Limb (tissue), 2 donors: ENCODE measurements around the gene COL4A2.
A peak's percentile ranks its signal among the peaks of the same experiment; 100 is the strongest.

Experiments
- DNase-seq, 2 donors: peaks; one replicate each; pipeline ENCODE4 v3.0.0-alpha.2; 2016; ENCODE audit errors: extremely low spot score in 2 of 2

Gene COL4A2

GRCh38 chr13:110354123-110354627 is 47.1 kb downstream of the COL4A2 start:
- DNase-seq = peak in 1 of 2 donors; percentile 38

DNA sequence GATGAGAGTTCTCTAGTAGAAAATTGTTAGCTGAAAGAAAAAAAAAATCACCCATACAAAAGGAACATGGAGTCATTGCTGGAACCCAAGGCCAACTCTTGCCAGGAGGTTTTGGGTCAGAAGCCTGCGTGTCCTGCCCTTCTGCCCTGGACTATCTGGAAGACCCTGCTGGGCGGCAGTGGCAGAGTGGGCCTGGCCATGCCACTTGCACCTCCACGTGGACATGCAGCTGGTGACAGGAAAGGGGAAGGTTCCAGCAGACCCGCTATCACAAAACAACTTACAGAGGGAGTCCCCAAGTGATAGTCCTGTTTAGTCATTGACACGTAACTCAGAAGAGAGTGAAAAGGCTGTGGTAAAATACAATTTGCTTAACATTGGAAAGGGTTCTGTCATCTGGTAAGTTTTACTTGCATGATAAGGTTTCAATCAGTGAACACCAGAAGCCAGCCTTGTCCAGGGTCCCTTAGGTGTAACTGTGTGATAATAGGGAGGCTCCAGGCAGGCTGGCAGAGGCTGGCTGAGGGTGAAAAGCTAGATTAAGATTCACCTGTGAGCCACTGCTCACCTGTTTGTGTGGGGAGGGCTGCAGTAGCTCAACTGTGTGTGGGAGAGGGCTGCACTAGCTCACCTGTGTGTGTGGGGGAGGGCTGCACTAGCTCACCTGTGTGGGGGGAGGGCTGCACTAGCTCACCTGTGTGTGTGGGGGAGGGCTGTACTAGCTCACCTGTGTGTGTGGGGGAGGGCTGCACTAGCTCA is 47.8 kb downstream of the COL4A2 start:
- no peak for DNase-seq

DNA sequence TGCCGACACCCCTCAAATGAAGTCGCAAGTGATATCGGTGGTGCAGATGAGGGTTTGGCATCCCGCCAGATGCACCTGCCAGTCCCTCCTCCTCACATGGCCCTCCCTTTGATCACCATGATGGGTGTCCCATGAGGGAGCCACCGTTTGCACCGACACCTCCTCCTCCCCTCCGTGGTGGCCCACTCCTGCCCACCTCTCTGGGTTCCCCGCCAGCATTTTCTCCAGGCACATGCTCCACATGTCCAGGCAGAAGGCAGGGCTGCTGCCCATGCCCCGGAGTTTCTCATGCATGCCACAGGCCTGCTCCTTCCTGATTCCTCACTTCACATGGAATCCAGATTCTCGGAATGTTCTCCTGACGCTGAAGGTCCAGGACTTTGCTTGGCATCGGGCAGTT is 49.3 kb downstream of the COL4A2 start:
- no peak for DNase-seq

GRCh38 chr13:110358381-110358780 is 51.3 kb downstream of the COL4A2 start:
- DNase-seq = no peak

GRCh38 chr13:110359840-110360301 is 52.8 kb downstream of the COL4A2 start:
- DNase-seq = no peak

GRCh38 chr13:110360598-110360997 is 53.5 kb downstream of the COL4A2 start:
- no peak for DNase-seq

GRCh38 chr13:110361365-110361911 is 54.4 kb downstream of the COL4A2 start:
- DNase-seq = peak in 1 of 2 donors; percentile 72

DNA sequence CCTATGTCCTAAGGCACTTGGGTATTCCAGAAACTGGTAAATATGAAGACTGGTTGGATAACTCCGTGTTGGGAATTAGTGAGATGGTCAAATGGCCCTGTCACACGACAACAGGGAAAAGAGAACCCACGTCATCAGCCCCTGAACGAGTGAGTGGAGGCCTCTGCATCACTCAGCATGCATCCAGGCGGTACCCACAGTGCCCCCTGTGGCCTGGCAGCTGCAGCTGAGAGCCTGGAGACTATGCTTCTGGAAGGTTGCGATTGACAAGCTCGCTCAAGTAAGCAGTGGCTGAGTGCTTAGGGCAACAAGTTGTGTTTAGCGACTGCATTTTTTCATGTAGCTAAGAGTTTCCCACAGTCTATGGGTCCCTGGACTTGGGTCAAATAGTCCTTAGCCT is 55.9 kb downstream of the COL4A2 start:
- no peak for DNase-seq

DNA sequence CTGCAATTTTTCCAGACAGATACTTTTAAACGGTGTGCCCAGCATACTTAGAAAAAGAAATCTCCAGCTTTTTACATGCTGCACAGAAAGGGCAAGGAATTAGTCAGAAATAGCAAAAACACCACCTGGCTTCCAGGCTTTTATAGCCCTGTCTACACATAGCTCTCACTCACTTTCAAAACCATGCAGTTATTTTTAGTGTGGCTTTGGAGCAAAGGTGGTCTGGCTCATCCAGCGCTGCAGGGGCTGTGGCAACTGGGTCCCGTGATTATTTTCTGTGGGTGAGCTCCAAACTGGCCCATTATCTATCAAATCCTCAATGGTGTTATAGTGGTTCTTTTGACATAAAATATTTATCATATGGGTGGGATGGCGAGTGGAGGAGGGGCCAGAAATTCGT is 57.0 kb downstream of the COL4A2 start:
- peak in 1 of 2 donors; percentile 20 for DNase-seq

GRCh38 chr13:110365876-110366275 is 58.8 kb downstream of the COL4A2 start:
- no peak for DNase-seq

DNA sequence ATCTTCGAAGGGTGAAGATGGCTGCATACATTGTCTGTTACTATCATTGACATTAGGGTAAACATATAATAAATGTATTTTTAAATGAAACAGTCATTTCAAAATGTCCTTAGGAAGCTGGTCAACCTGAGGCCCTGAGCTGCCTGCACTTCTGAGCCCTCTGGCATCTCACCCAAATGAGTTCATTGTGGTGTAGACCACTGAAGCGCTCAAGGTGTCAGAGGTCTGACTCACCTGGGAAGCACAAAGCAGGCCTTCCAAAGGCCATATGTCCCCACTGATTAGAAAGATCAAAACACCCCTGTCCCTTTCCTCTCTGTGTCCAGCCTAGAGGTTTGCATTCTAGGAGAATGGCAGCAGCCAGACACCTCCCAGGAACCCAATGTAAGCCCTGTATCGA is 59.6 kb downstream of the COL4A2 start:
- DNase-seq = no peak

- DNase-seq = peak in 1 of 2 donors; percentile 11
Measured at GRCh38 chr13:110367620-110368019, 60.5 kb downstream of the COL4A2 start.

DNA sequence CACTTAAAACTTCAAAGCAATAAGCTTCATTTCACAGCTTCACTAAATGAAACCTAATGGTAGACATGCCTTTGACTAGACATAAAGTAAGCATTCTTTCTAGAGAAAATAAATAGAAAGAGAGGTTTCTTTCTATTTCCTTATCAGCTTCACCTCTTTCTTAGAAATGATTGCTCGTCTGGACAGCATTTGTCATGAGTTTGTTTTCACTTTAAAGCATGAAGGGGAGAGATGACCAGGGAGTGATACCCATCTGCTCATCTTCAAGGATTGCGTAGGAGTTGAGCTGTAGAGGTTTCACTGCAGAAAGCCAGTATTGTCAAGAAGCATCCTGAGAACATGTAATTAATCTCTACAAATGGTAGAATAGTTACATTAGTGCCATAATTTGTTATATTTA is 61.3 kb downstream of the COL4A2 start:
- DNase-seq = no peak

- no peak for DNase-seq
Measured at GRCh38 chr13:110369400-110369799, 62.3 kb downstream of the COL4A2 start.

- DNase-seq = no peak
Measured at GRCh38 chr13:110371550-110372465, 64.7 kb downstream of the COL4A2 start.

- DNase-seq = no peak
Measured at GRCh38 chr13:110372676-110373075, 65.6 kb downstream of the COL4A2 start.

DNA sequence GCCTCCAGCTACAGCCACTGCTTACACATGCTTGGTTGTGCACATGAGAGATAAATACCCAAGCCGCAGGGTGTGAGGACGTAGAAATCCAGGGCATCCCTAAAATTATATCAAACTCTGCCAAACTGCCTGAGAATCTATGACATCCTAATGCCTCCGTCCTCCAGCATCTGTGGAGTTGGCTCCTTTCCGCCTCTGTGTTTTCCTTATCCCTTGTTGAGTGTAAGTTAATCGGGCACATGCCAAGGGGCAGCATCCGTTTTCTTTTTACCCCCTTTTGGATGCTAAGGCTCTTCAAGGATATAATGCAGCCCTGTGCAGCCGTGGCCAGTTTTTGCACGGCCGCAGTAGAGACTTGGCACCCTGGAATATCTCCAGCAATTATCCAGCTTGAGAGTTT is 66.5 kb downstream of the COL4A2 start:
- DNase-seq = no peak

- peak in 1 of 2 donors; percentile 73 for DNase-seq
Measured at GRCh38 chr13:110374431-110375370, 67.6 kb downstream of the COL4A2 start.

DNA sequence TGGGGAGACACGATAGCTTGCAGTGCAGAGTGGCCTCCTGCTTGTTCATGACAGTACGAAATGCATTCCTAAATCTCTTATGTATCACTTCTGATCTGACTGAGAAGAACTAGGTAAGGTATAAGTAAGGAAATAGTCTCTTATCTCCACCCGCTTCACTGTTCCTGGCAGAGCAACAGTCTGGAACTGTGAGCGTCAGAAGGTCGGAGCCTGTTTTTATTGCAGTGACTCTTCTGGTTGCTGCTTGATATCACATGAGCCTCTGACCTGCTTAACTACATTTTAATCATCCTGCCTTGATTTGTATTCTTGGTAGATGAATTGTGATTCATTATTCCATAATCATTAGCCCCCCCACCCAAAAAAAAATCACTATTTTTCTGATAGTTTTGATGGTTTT is 69.0 kb downstream of the COL4A2 start:
- no peak for DNase-seq

- no peak for DNase-seq
Measured at GRCh38 chr13:110377178-110377825, 70.2 kb downstream of the COL4A2 start.
